ENCODE measurements around the gene MAP4K3. TPM values are rescaled to one million over a fixed set of nuclear protein-coding genes. Genes with fewer than 3 reads are reported as not detected.
A peak's percentile ranks its signal among the peaks of the same experiment; 100 is the strongest.

Gene MAP4K3
- total RNA-seq, 4 donors from 2014 or later, result 23.0 to 52.1 (median 31.8) TPM

- intact Hi-C loops (cut with DNase I; ENCODE audit: low total_unique reads), result loop anchor here (1.0 to 10.0 kb wide), 2 partner anchors 58 to 933 kb away; no protein-coding TSS in a partner anchor
- Histone ChIP-seq H3K36me3 (no peaks in the 10 kb centered on the region), H3K4me3 (peak overlapping the region; percentile 89 to 97 (median 92)), H3K9me3 (no peaks in the 10 kb centered on the region), H3K27me3 (no peaks in the 10 kb centered on the region), H3K4me1 (peaks cover 48 to 51% of the 10 kb centered on the region in 2 donors), H3K27ac (peak overlapping the region; percentile 96 to 98 (median 98))
- TF ChIP-seq CTCF (IDR thresholded peaks at IDR 0.05 in 4 of 5, conservative IDR thresholded peaks at IDR 0.05 in 1 of 5) (no peak), POLR2A (IDR thresholded peaks at IDR 0.05) (no peak)
- in situ Hi-C loops (cut with MboI; ENCODE audit: low sequenced_read_pairs in 4 of 4), result loop anchor here in 3 of 4 donors (10.0 kb wide), 2 partner anchors 53 to 63 kb away; no protein-coding TSS in a partner anchor
- peak; percentile 18 to 36 for DNase-seq
- peak; percentile 32 to 34 for ATAC-seq
These were observed 624 bp upstream of the MAP4K3 start for GRCh38 chr2:39437522-39438296.

DNA sequence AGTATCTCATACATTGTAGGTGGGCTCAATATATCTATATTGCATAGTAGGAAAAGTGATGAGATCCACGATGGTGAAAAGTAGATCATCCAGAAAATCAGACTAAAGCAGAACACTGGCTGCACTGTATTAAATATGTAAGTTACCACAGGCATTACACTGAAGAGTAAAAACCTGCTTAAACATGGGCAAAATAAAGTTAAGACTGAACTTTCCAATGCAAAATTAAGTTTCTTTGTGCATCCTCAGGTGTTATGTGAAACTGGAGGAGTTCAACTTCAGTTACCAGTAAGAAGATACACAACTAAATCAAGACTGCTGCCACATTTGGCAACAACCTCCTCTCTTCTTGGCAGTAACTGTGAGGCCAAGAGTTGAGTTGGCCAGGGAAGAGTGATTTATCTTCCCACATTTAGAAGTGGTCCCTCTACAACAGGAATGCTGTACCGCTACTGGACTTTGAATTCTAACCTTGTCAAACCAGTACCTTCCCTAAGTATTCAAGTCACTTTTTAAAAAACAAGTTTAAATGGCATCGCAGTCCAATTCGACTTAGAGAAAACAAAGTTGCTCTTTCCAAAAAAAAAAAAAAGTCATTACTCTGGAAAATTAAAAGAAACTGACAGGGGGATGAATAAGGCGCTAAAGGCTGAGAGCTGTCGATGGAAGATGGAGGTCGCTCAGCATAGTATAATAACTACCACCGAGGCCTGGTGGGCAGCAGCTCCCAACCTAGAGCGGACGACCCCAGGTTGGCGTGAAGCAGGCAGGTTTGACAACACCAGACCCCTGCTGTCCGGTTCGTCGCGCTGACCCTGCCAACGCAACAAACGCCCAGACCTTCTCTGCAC is 1.1 kb downstream of the MAP4K3 start:
- intact Hi-C loops (cut with DNase I; ENCODE audit: low total_unique reads), result loop anchor here (10.0 kb wide), 1 partner anchor 931 kb away; no protein-coding TSS in a partner anchor
- H3K27me3 ChIP-seq, result no peaks in the 10 kb centered on the region
- H3K9me3 ChIP-seq, result no peaks in the 10 kb centered on the region
- ATAC-seq, result peak; percentile 71 to 73
- H3K4me1 ChIP-seq, result peaks cover 66 to 68% of the 10 kb centered on the region in 2 donors
- peak overlapping the region; percentile 89 to 97 (median 92) for H3K4me3 ChIP-seq
- TF ChIP-seq POLR2A (IDR thresholded peaks at IDR 0.05), result peak in 1 of 2 donors; percentile 33
- TF ChIP-seq CTCF (IDR thresholded peaks at IDR 0.05 in 4 of 5, conservative IDR thresholded peaks at IDR 0.05 in 1 of 5), result no peak
- no peaks in the 10 kb centered on the region for H3K36me3 ChIP-seq
- in situ Hi-C loops (cut with MboI; ENCODE audit: low sequenced_read_pairs in 4 of 4), result loop anchor here in 3 of 4 donors (10.0 kb wide), 2 partner anchors 51 to 61 kb away; no protein-coding TSS in a partner anchor
- peak; percentile 72 to 75 for DNase-seq
- peak overlapping the region; percentile 96 to 98 (median 98) for H3K27ac ChIP-seq

DNA sequence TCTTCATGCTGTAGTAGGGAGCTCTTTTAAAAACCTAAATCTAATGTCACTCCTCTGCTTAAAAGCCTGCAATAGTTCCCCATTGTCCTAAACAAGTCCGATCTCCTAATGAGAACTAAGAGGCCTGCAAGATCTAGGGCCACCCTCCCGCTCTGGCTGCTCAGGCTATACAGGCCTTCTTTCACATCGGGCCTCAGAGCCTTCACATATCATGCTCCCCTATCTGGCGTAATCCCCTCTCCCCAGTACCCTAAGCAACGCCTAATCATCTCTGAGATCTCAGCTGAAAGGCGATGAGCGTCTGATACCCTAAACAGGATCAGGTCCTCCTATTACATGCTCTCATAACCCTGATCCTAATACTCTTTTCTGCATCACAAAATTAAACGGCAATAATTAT is 1.9 kb downstream of the MAP4K3 start:
- DNase-seq, result no peak
- no peaks in the 10 kb centered on the region for H3K27me3 ChIP-seq
- ATAC-seq, result no peak
- H3K9me3 ChIP-seq, result no peaks in the 10 kb centered on the region
- in situ Hi-C loops (cut with MboI; ENCODE audit: low sequenced_read_pairs in 4 of 4) (loop anchor here in 3 of 4 donors (10.0 kb wide), 2 partner anchors 50 to 60 kb away; no protein-coding TSS in a partner anchor), intact Hi-C loops (cut with DNase I; ENCODE audit: low total_unique reads) (loop anchor here (10.0 kb wide), 1 partner anchor 930 kb away; no protein-coding TSS in a partner anchor)
- TF ChIP-seq POLR2A (IDR thresholded peaks at IDR 0.05) (no peak), CTCF (IDR thresholded peaks at IDR 0.05 in 4 of 5, conservative IDR thresholded peaks at IDR 0.05 in 1 of 5) (no peak)
- peak overlapping the region; percentile 89 to 97 (median 92) for H3K4me3 ChIP-seq
- peaks cover 72 to 74% of the 10 kb centered on the region in 2 donors for H3K4me1 ChIP-seq
- peak overlapping the region; percentile 96 to 98 (median 98) for H3K27ac ChIP-seq
- no peaks in the 10 kb centered on the region for H3K36me3 ChIP-seq

DNA sequence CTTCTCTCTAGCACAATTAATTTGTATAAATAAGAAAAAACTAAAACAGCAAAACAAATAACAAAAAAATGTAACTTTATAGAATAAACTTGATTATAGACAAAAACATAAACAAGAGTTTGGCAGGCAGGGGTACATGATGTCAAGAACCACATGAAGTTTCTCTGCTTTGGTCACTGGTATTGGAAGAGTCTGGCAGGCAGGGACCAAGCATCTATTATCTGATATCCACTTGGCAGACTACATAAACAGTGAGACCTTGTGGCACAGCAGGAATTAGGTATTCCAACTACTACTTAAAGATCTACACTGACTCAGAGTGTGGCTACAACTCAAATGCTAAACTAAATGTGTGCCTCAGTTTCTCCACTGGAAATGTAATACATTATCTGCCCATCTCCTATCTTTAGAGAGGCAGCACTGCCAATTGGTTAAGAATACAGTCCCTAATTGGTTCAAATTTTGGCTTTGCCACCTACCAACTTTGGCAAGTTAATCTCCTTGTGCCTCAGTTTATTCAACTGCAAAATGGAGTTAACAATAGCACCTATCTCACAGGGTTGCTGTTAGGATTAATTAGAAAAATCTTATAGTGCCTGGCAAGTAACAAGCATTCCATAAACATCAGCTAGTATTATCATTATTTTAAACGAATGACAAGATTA is 2.7 kb downstream of the MAP4K3 start:
- in situ Hi-C loops (cut with MboI; ENCODE audit: low sequenced_read_pairs in 4 of 4), result loop anchor here in 3 of 4 donors (10.0 kb wide), 2 partner anchors 50 to 60 kb away; no protein-coding TSS in a partner anchor
- no peak for ATAC-seq
- TF ChIP-seq CTCF (IDR thresholded peaks at IDR 0.05 in 4 of 5, conservative IDR thresholded peaks at IDR 0.05 in 1 of 5) (no peak), POLR2A (IDR thresholded peaks at IDR 0.05) (no peak)
- Histone ChIP-seq H3K9me3 (no peaks in the 10 kb centered on the region), H3K36me3 (no peaks in the 10 kb centered on the region), H3K4me3 (peak overlapping the region; percentile 89 to 97 (median 92)), H3K27ac (peak overlapping the region; percentile 96 to 98 (median 98)), H3K27me3 (no peaks in the 10 kb centered on the region), H3K4me1 (peaks cover 74 to 78% of the 10 kb centered on the region in 2 donors)
- no peak for DNase-seq
- intact Hi-C loops (cut with DNase I; ENCODE audit: low total_unique reads), result loop anchor here (10.0 kb wide), 1 partner anchor 930 kb away; no protein-coding TSS in a partner anchor
